HepG2 (cell line): ENCODE measurements around the gene CACNG5.

Source experiments
- ARID2 ChIP-seq: sonication (generic); formaldehyde crosslinking; IDR thresholded peaks from 2 replicates; pipeline ENCODE4 v1.8.1; 2022; ENCODE audit warnings: mild to moderate bottlenecking, missing genetic modification reagents, borderline replicate concordance
- MAX ChIP-seq: IDR thresholded peaks from 2 replicates; pipeline ENCODE4 v1.6.1; 2012; ENCODE audit warnings: inconsistent platforms
- POLR2AphosphoS5 ChIP-seq: IDR thresholded peaks from 2 replicates; pipeline ENCODE4 v1.6.1; 2012; ENCODE audit warnings: low read depth, low read length

GRCh38 chr17:66843627-66844026 lies 8.7 kb downstream of the CACNG5 start:
- TF ChIP-seq POLR2AphosphoS5 = no peak
- no peak for TF ChIP-seq ARID2 (CRISPR knock-in tag)
- no peak for TF ChIP-seq MAX
